ENCODE results near the gene EHD2.

The EHD2 gene

DNA sequence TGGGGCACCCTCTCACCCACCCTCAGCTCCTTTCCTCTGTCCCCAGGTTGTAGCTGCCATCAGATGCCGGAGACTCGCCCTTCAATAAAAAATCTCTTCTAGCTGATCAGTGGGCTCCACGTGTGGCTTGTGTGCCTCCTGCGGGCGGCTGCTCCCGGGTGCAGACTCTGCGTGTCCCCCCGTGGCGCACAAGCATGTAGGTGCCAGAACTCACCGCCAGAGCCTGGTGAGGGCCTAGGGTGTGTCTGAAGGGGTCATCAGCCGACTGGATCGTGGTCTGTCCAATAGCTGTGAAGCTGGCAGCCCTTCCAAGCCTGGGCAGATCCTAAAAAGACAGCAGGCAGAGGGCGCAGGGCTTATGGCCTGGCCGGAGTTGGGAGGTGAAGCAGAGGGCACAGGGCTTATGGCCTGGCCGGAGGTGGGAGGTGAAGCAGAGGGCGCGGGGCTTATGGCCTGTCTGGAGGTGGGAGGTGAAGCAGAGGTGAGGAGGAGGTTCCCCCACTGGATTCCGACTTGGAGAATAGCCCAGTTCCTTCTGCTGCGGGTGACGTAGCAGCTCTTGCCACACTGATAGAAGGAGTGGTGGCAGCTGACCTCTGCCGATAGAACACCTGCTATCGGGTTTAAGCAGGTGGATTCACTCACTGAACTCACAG, 43.9 kb downstream of the EHD2 start:
- Histone ChIP-seq H3K27me3 (ENCODE audit: insufficient read depth, poor library complexity, severe bottlenecking) (no peaks in the 10 kb centered on the region), H3K27ac (replicated peaks) (no peak overlapping the region), H3K4me3 (replicated peaks; ENCODE audit: insufficient read depth, low read length) (no peak overlapping the region)
- DNase-seq (ENCODE audit: low read depth in 1 of 2, low spot score in 1 of 2) = no peak
- TF ChIP-seq, protein P1, sequence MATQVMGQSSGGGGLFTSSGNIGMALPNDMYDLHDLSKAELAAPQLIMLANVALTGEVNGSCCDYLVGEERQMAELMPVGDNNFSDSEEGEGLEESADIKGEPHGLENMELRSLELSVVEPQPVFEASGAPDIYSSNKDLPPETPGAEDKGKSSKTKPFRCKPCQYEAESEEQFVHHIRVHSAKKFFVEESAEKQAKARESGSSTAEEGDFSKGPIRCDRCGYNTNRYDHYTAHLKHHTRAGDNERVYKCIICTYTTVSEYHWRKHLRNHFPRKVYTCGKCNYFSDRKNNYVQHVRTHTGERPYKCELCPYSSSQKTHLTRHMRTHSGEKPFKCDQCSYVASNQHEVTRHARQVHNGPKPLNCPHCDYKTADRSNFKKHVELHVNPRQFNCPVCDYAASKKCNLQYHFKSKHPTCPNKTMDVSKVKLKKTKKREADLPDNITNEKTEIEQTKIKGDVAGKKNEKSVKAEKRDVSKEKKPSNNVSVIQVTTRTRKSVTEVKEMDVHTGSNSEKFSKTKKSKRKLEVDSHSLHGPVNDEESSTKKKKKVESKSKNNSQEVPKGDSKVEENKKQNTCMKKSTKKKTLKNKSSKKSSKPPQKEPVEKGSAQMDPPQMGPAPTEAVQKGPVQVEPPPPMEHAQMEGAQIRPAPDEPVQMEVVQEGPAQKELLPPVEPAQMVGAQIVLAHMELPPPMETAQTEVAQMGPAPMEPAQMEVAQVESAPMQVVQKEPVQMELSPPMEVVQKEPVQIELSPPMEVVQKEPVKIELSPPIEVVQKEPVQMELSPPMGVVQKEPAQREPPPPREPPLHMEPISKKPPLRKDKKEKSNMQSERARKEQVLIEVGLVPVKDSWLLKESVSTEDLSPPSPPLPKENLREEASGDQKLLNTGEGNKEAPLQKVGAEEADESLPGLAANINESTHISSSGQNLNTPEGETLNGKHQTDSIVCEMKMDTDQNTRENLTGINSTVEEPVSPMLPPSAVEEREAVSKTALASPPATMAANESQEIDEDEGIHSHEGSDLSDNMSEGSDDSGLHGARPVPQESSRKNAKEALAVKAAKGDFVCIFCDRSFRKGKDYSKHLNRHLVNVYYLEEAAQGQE (IDR thresholded peaks at IDR 0.05; ENCODE audit: insufficient replicate concordance, low read depth) = no peak
- 0 out of 2 replicates have a peak, but pooled peaks have one; percentile 11 for TF ChIP-seq POLR2AphosphoS5 (IDR thresholded peaks at IDR 0.05; ENCODE audit: low read depth)

DNA sequence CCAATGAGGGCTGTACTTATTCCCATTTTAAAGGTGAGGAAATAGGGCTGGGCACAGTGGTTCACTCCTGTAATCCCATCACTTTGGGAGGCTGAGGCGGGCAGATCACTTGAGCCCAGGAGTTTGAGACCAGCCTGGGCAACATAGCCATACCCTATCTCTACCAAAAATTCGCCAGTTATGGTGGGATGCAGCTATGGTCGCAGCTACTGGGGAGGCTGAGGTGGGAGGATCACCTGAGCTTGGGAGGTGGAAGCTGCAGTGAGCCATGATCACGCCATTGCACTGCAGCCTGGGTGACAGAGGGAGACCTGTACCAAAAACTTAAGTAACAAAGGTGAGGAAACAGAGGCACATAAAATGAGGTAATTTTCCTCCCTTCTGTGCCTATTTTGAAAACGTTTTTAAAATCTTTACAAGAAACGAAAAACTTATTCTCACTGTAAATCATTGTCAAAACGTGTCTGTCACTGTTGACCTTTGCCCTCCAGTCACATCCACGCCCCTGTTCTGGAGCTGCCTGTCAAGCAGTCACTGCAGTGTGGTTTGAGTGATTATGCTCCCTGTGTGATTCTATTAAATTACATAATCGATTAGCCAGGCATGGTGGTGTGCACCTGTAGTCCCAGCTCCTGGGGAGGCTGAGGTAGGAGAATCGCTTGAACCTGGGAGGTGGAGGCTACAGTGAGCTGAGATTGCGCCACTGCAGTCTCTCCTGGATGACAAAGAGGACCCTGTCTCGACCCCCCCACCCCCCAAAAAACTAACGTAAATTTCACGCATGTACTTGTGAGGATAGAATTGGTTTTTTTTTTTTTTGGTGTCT, 44.6 kb downstream of the EHD2 start:
- no peak for DNase-seq (ENCODE audit: low read depth in 1 of 2, low spot score in 1 of 2)
- Histone ChIP-seq H3K4me3 (replicated peaks; ENCODE audit: insufficient read depth, low read length) (no peak overlapping the region), H3K27ac (replicated peaks) (no peak overlapping the region), H3K27me3 (ENCODE audit: insufficient read depth, poor library complexity, severe bottlenecking) (no peaks in the 10 kb centered on the region)
- TF ChIP-seq, protein P1 (IDR thresholded peaks at IDR 0.05; ENCODE audit: insufficient replicate concordance, low read depth) = no peak

DNA sequence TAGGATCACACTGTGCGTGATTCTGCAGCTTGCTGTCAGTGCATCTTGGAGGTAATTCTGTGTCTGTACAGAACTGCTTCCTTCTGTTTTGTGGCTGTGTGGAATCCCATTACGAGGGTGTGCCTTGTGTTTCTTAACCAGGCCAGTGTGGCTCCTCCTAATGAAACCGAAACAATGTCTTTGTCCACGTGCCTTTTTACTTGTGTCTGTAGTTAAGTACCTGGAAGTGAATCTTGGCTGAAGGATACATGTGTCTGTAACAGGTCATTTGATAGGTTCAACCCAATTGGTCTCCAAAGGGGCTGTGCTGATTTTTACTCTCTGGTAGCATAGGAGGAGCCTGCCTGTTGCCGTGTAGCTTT, 45.2 kb downstream of the EHD2 start:
- Histone ChIP-seq H3K27me3 (ENCODE audit: insufficient read depth, poor library complexity, severe bottlenecking) (no peaks in the 10 kb centered on the region), H3K4me3 (replicated peaks; ENCODE audit: insufficient read depth, low read length) (no peak overlapping the region), H3K27ac (replicated peaks) (no peak overlapping the region)
- TF ChIP-seq, protein P1 (IDR thresholded peaks at IDR 0.05; ENCODE audit: insufficient replicate concordance, low read depth) = no peak
- TF ChIP-seq, protein P2, sequence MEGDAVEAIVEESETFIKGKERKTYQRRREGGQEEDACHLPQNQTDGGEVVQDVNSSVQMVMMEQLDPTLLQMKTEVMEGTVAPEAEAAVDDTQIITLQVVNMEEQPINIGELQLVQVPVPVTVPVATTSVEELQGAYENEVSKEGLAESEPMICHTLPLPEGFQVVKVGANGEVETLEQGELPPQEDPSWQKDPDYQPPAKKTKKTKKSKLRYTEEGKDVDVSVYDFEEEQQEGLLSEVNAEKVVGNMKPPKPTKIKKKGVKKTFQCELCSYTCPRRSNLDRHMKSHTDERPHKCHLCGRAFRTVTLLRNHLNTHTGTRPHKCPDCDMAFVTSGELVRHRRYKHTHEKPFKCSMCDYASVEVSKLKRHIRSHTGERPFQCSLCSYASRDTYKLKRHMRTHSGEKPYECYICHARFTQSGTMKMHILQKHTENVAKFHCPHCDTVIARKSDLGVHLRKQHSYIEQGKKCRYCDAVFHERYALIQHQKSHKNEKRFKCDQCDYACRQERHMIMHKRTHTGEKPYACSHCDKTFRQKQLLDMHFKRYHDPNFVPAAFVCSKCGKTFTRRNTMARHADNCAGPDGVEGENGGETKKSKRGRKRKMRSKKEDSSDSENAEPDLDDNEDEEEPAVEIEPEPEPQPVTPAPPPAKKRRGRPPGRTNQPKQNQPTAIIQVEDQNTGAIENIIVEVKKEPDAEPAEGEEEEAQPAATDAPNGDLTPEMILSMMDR (IDR thresholded peaks at IDR 0.05; ENCODE audit: insufficient read depth, low read length) = no peak
- TF ChIP-seq GABPA (IDR thresholded peaks at IDR 0.05; ENCODE audit: low read depth) (no peak), POLR2AphosphoS5 (IDR thresholded peaks at IDR 0.05; ENCODE audit: low read depth) (no peak), SPI1 (IDR thresholded peaks at IDR 0.05; ENCODE audit: borderline replicate concordance, low read depth) (no peak)
- no peak for DNase-seq (ENCODE audit: low read depth in 1 of 2, low spot score in 1 of 2)

DNA sequence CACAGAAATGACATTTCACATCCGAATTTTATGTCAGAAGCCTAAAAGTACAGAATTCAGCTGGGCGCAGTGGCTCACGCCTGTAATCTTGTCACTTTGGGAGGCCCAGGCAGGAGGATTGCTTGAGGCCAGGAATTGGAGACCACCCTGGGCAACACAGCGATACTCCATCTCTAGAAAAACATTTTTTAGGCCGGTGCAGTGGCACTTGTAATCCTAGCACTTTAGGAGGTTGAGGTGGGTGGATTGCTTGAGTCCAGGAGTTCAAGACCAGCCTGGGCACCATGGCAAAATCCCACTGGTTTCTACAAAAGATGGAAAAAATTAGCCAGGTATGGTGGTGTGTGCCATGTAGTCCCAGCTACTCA, 47.4 kb downstream of the EHD2 start:
- H3K4me3 ChIP-seq (replicated peaks; ENCODE audit: insufficient read depth, low read length) = no peak overlapping the region
- peak; percentile 28; the same call in 1 of the 2 replicates for TF ChIP-seq POLR2AphosphoS5 (IDR thresholded peaks at IDR 0.05; ENCODE audit: low read depth)
- no peak for TF ChIP-seq SPI1 (IDR thresholded peaks at IDR 0.05; ENCODE audit: borderline replicate concordance, low read depth)
- DNase-seq (ENCODE audit: low read depth in 1 of 2, low spot score in 1 of 2) = no peak
- H3K27ac ChIP-seq (replicated peaks) = no peak overlapping the region
- no peaks in the 10 kb centered on the region for H3K27me3 ChIP-seq (ENCODE audit: insufficient read depth, poor library complexity, severe bottlenecking)

Measured in HL-60 (cell line).